Skin of body (tissue), 2 donors: ENCODE data around the gene ACYP1. TPM values are rescaled to one million over a fixed set of nuclear protein-coding genes. Genes with fewer than 3 reads are reported as not detected.
A peak's percentile ranks its signal among the peaks of the same experiment; 100 is the strongest.
"Not testable (repeated sequence)": the region's sequence is repeated elsewhere in the genome, so short reads cannot be mapped to it uniquely, and the experiment has no call there.

Source experiments
- DNase-seq: peaks from one replicate; lab custom pipeline; 2025; lab: John Stamatoyannopoulos, UW
- total RNA-seq: library from RNA; depleted of rRNA; stranded (reverse); fragments of >200 nt; gene quantifications from one replicate; pipeline ENCODE4 v1.2.3, GENCODE V29; 2014

The ACYP1 gene
- total RNA-seq, 1 donor from 2014 or later, result 9.0 TPM

- DNase-seq, result peak; percentile 88
These were observed 4.7 kb upstream of the ACYP1 start for GRCh38 chr14:75068294-75069120.

- not testable (repeated sequence) for DNase-seq
These were observed 3.9 kb upstream of the ACYP1 start for GRCh38 chr14:75067765-75068164.

- DNase-seq, result no peak
These were observed 3.4 kb upstream of the ACYP1 start for GRCh38 chr14:75067212-75067611.

GRCh38 chr14:75066691-75067090, 2.9 kb upstream of the ACYP1 start:
- no peak for DNase-seq

- DNase-seq, result no peak
These were observed 362 bp upstream of the ACYP1 start for GRCh38 chr14:75064205-75064567.

- DNase-seq, result no peak
These were observed 811 bp downstream of the ACYP1 start for GRCh38 chr14:75063013-75063412.

- no peak for DNase-seq
These were observed 3.4 kb downstream of the ACYP1 start for GRCh38 chr14:75060420-75060819.

- DNase-seq, result no peak
These were observed 4.2 kb downstream of the ACYP1 start for GRCh38 chr14:75059642-75060041.

GRCh38 chr14:75054421-75054820, 9.4 kb downstream of the ACYP1 start:
- DNase-seq, result no peak

- DNase-seq, result no peak
These were observed 10.2 kb downstream of the ACYP1 start for GRCh38 chr14:75053396-75054291.

GRCh38 chr14:75051556-75051899, 12.3 kb downstream of the ACYP1 start:
- DNase-seq, result no peak

- peak; percentile 72 for DNase-seq
These were observed 12.8 kb downstream of the ACYP1 start, which contains the start of gene MLH3 for GRCh38 chr14:75050852-75051555. TSS of gene MLH3 (minus strand) at chr14:75051467. CDS start at chr14:75049655, 1,812 bp downstream.

- DNase-seq, result no peak
These were observed 14.1 kb downstream of the ACYP1 start for GRCh38 chr14:75049731-75050201.

GRCh38 chr14:75049136-75049535, 14.7 kb downstream of the ACYP1 start:
- no peak for DNase-seq

- no peak for DNase-seq
These were observed 15.7 kb downstream of the ACYP1 start for GRCh38 chr14:75048101-75048500.

- no peak for DNase-seq
These were observed 16.3 kb downstream of the ACYP1 start for GRCh38 chr14:75047506-75047905.

- no peak for DNase-seq
These were observed 16.9 kb downstream of the ACYP1 start for GRCh38 chr14:75046899-75047298.

- DNase-seq, result no peak
These were observed 17.5 kb downstream of the ACYP1 start for GRCh38 chr14:75046275-75046674.

GRCh38 chr14:75044752-75045151, 19.1 kb downstream of the ACYP1 start:
- DNase-seq, result peak; percentile 50

GRCh38 chr14:75044322-75044721, 19.5 kb downstream of the ACYP1 start:
- DNase-seq, result no peak

- DNase-seq, result peak; percentile 5
These were observed 21.8 kb downstream of the ACYP1 start for GRCh38 chr14:75042035-75042434.

GRCh38 chr14:75041613-75042012, 22.2 kb downstream of the ACYP1 start:
- no peak for DNase-seq
